HG03095 (cell line): ENCODE results near the gene SLC26A2.
"Not testable (repeated sequence)": the region's sequence is repeated elsewhere in the genome, so short reads cannot be mapped to it uniquely, and the experiment has no call there.

Experiments
- ATAC-seq: cut with Tn5 transposase; IDR thresholded peaks from one replicate; pipeline ENCODE4 v1.9.1; 2021; ENCODE audit warnings: moderate library complexity; ENCODE audit not compliant: unreplicated experiment

The SLC26A2 gene

GRCh38 chr5:149936700-149937091 lies 23.9 kb upstream of the SLC26A2 start:
- no peak for ATAC-seq

GRCh38 chr5:149937610-149938009 lies 22.9 kb upstream of the SLC26A2 start:
- ATAC-seq: no peak

- ATAC-seq: no peak
Observed at GRCh38 chr5:149938279-149938678, 22.3 kb upstream of the SLC26A2 start.

GRCh38 chr5:149938791-149939358 lies 21.7 kb upstream of the SLC26A2 start:
- no peak for ATAC-seq

GRCh38 chr5:149939546-149939945 lies 21.0 kb upstream of the SLC26A2 start:
- no peak for ATAC-seq

- peak; percentile 86 for ATAC-seq
Observed at GRCh38 chr5:149940077-149940574, 20.4 kb upstream of the SLC26A2 start.

GRCh38 chr5:149940941-149941644 lies 19.5 kb upstream of the SLC26A2 start:
- ATAC-seq: no peak

GRCh38 chr5:149941795-149942194 lies 18.8 kb upstream of the SLC26A2 start:
- ATAC-seq: no peak

GRCh38 chr5:149942199-149942598 lies 18.4 kb upstream of the SLC26A2 start:
- ATAC-seq: no peak

- ATAC-seq: not testable (repeated sequence)
Observed at GRCh38 chr5:149942741-149943169, 17.8 kb upstream of the SLC26A2 start.

GRCh38 chr5:149943177-149943949 lies 17.2 kb upstream of the SLC26A2 start:
- not testable (repeated sequence) for ATAC-seq

- ATAC-seq: no peak
Observed at GRCh38 chr5:149944666-149945065, 15.9 kb upstream of the SLC26A2 start, which contains the start of gene PDE6A. PDE6A (minus strand) TSS chr5:149944793; CDS start chr5:149944673, 120 bp downstream.

- ATAC-seq: no peak
Observed at GRCh38 chr5:149946118-149946517, 14.4 kb upstream of the SLC26A2 start.

- ATAC-seq: no peak
Observed at GRCh38 chr5:149948993-149949392, 11.6 kb upstream of the SLC26A2 start.

GRCh38 chr5:149951138-149951749 lies 9.3 kb upstream of the SLC26A2 start:
- no peak for ATAC-seq

- ATAC-seq: no peak
Observed at GRCh38 chr5:149953436-149954121, 7.0 kb upstream of the SLC26A2 start.

- ATAC-seq: no peak
Observed at GRCh38 chr5:149954798-149955197, 5.8 kb upstream of the SLC26A2 start.

GRCh38 chr5:149956685-149957084 lies 3.9 kb upstream of the SLC26A2 start:
- no peak for ATAC-seq

- no peak for ATAC-seq
Observed at GRCh38 chr5:149957855-149958254, 2.7 kb upstream of the SLC26A2 start.

- no peak for ATAC-seq
Observed at GRCh38 chr5:149959406-149960236, 937 bp upstream of the SLC26A2 start.
